Measurements from ENCODE around the gene GRAMD4. TPM values are rescaled to one million over a fixed set of nuclear protein-coding genes. Genes with fewer than 3 reads are reported as not detected.

The GRAMD4 gene
- total RNA-seq, 2 donors from 2014 or later = 118 to 141 TPM

- H3K9me3 ChIP-seq = no peaks in the 10 kb centered on the region
- H3K4me1 ChIP-seq = peaks cover 32% of the 10 kb centered on the region
- no peaks in the 10 kb centered on the region for H3K36me3 ChIP-seq
- H3K27me3 ChIP-seq = no peaks in the 10 kb centered on the region
- peak overlapping the region; percentile 12 to 28 for H3K9ac ChIP-seq (ENCODE audit: low read depth in 2 of 2, low read length in 2 of 2)
- intact Hi-C loops (cut with DNase I) = no loop called here
- TF ChIP-seq CTCF (IDR thresholded peaks at IDR 0.05) = no peak
- DNase-seq = no peak
- H3K27ac ChIP-seq = no peak overlapping the region
- no peak overlapping the region for H3K4me3 ChIP-seq
Observed at GRCh38 chr22:46585340-46586122, 34.7 kb upstream of the GRAMD4 start.

GRCh38 chr22:46586123-46586519 lies 34.1 kb upstream of the GRAMD4 start:
- Histone ChIP-seq H3K9ac (ENCODE audit: low read depth in 2 of 2, low read length in 2 of 2) (peak overlapping the region; percentile 12 to 63), H3K27me3 (no peaks in the 10 kb centered on the region), H3K4me1 (peaks cover 30% of the 10 kb centered on the region), H3K4me3 (no peak overlapping the region), H3K9me3 (no peaks in the 10 kb centered on the region), H3K36me3 (no peaks in the 10 kb centered on the region), H3K27ac (peak overlapping the region; percentile 34)
- DNase-seq = no peak
- TF ChIP-seq CTCF (IDR thresholded peaks at IDR 0.05) = no peak
- intact Hi-C loops (cut with DNase I) = no loop called here

GRCh38 chr22:46586531-46587011 lies 33.6 kb upstream of the GRAMD4 start:
- peaks cover 26% of the 10 kb centered on the region for H3K4me1 ChIP-seq
- H3K27me3 ChIP-seq = no peaks in the 10 kb centered on the region
- H3K9me3 ChIP-seq = no peaks in the 10 kb centered on the region
- H3K4me3 ChIP-seq = no peak overlapping the region
- H3K9ac ChIP-seq (ENCODE audit: low read depth in 2 of 2, low read length in 2 of 2) = peak overlapping the region; percentile 12 to 63
- H3K27ac ChIP-seq = peak overlapping the region; percentile 34
- DNase-seq = peak; percentile 72
- intact Hi-C loops (cut with DNase I) = no loop called here
- no peaks in the 10 kb centered on the region for H3K36me3 ChIP-seq
- TF ChIP-seq CTCF (IDR thresholded peaks at IDR 0.05) = no peak

- Histone ChIP-seq H3K27me3 (no peaks in the 10 kb centered on the region), H3K9ac (ENCODE audit: low read depth in 2 of 2, low read length in 2 of 2) (peak overlapping the region; percentile 12 to 63), H3K27ac (peak overlapping the region; percentile 1), H3K4me3 (no peak overlapping the region), H3K4me1 (peaks cover 25% of the 10 kb centered on the region), H3K36me3 (no peaks in the 10 kb centered on the region), H3K9me3 (no peaks in the 10 kb centered on the region)
- intact Hi-C loops (cut with DNase I) = no loop called here
- no peak for DNase-seq
- no peak for TF ChIP-seq CTCF (IDR thresholded peaks at IDR 0.05)
Observed at GRCh38 chr22:46587061-46587460, 33.1 kb upstream of the GRAMD4 start.

GRCh38 chr22:46587492-46588278 lies 32.5 kb upstream of the GRAMD4 start:
- peak; percentile 82 for DNase-seq
- Histone ChIP-seq H3K9ac (ENCODE audit: low read depth in 2 of 2, low read length in 2 of 2) (peak overlapping the region; percentile 47 to 63), H3K9me3 (no peaks in the 10 kb centered on the region), H3K27me3 (no peaks in the 10 kb centered on the region), H3K4me1 (peaks cover 25% of the 10 kb centered on the region), H3K4me3 (no peak overlapping the region), H3K36me3 (no peaks in the 10 kb centered on the region), H3K27ac (peak overlapping the region; percentile 1)
- intact Hi-C loops (cut with DNase I) = no loop called here
- TF ChIP-seq CTCF (IDR thresholded peaks at IDR 0.05) = no peak
